Fibroblast of the conjunctiva (primary cell): ENCODE measurements around the gene IQCH.

Source experiments
- DNase-seq: peaks from one replicate; pipeline ENCODE4 v3.0.0-alpha.2; 2010; ENCODE audit warnings: low read depth

The IQCH gene

GRCh38 chr15:67254238-67255175, at the start of gene IQCH, which contains the start of gene AAGAB:
IQCH (plus strand) TSS chr15:67254786; CDS start chr15:67254897, 111 bp downstream.
AAGAB (minus strand) TSS chr15:67254661; CDS start chr15:67254631, 30 bp downstream.
- peak; percentile 93 for DNase-seq

DNA sequence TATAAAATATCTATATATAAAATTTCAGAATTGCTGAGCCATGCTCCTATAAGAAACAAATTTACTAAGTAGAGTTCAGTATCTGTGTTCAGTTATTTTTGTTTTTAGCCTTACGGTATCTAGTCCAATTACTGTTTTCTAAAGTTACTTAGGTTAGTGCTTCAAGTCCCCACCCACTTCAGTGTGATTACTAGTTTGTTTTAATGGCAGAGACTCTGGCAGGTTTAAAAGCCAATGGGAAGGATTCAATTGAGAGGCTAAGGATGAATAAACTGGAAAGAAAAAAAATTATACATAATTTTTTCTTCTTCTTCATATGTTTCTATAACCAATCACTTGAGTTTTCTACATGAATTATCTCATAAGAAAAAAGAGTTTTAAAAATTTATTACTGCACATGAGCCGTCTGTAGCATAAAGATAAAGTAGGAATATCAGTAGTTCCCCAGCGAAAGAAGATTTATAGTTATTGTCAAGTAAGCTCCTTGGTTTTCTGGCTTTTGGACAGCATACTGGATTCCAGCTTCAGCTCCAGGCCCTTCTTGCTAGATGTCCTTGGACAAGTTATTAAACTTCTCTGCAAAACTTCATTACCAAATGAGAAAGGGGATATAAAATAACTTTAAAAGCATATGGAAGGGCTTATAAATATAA, 46.9 kb upstream of the IQCH start:
- DNase-seq = no peak

DNA sequence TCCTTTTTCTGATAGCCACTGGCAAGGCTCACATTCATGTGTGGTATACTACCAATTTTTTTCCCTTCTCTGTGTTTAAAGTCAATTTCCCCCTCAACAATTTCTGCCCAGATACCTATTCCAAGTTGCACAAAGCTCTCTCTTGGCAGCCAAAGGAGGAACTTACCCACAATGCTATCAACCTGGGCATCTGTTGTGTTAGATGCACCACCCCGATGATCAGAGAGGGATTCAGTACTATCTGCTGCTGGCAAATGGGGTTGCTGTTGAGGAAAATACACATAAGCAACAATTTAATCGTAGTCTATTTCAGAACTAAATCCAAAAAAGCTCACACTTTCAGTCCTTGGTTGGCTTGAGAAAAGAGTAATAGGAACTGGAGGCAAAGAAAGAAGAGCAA, 46.2 kb upstream of the IQCH start:
- no peak for DNase-seq

GRCh38 chr15:67210555-67211168, 43.9 kb upstream of the IQCH start:
- no peak for DNase-seq

DNA sequence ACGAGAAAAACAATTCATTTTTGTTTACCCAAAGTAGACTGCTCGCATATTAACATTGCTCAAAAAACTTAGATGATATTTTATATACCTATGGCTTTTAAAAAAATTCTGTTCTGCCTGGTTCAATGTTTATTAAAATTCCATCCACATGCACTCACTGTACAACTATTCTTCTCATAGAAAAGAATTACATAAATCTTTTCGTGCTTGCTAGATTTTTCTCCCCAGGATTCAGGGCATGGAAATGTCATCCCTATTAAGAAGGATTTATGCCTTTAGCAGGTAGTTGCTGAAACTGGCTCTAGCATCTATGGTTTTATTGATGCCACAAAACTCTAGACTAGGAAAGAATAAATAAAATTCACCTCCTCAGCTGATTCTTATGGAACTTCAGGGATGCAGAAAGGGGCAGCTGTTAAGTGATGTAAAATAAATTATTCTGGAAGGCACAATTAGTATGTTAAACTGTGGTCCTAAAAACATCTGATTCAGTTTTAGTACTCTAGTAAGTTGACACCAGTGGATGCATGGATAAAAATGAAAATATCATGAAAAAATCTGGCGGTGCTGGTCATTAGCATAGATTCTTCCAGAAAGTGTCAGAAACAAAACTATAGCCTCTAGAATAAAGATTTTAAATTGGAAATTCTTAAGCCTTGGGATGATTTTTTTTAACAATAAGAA, 41.8 kb upstream of the IQCH start:
- DNase-seq = no peak

GRCh38 chr15:67215102-67215501, 39.5 kb upstream of the IQCH start:
- no peak for DNase-seq

DNA sequence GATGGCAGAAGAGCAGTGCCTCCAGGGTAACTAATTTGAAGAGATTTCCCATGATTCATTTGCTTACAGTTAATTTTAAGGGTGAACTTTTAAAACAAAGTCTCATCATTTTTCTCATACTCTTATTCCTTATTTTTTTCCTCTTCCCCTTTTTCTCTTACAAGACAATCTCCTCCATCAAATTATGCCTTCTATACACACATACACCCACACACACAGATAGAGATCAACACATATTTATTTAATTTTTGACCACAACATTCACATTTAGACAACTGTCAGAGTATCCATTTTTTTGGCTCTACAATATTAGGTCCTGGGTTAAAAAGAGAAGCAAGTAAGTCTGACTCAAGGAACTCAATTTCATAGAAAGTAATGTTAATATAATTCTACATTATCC, 37.7 kb upstream of the IQCH start:
- no peak for DNase-seq

DNA sequence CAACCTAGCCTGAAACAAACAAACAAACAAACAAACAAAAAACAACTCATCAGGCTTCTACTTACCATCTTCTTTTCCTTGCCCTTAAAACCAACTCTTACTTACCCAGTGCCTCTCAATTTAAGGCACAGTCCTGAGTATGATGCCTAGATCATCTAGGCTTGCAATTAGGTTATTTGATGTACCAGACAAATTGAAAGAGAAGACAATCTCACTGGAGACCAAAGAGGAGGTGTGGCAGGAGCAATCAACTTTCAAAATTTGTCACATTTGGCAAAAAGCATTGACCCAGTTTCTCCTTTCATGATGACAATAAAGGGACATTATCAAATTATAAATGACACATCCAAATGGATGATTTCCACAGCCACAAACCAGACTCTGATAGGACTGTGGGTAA, 36.2 kb upstream of the IQCH start:
- DNase-seq = no peak

- DNase-seq = no peak
Observed at GRCh38 chr15:67219288-67219687, 35.3 kb upstream of the IQCH start.

- DNase-seq = no peak
Observed at GRCh38 chr15:67224889-67225288, 29.7 kb upstream of the IQCH start.

- peak; percentile 6 for DNase-seq
Observed at GRCh38 chr15:67225336-67225735, 29.2 kb upstream of the IQCH start.

- no peak for DNase-seq
Observed at GRCh38 chr15:67227431-67227830, 27.2 kb upstream of the IQCH start.

DNA sequence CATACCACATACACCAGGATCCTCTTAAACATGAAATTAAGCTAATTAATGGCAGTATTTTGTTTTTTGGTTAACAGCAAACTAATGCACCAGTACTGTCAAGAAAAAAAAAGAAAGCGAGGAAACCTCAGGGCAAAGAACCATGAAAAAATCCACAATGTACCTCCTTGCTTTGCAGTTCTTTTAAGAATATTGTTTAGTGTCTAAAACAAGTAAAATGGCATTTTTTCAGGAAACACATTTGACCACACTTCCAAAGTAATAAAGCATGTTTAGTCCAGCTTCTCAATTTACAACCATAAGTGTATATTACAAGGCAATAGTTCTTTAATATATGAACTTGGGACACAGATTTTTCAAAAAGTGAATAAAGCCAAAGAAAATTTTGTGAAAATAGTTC, 26.7 kb upstream of the IQCH start:
- DNase-seq = no peak

GRCh38 chr15:67228286-67228685, 26.3 kb upstream of the IQCH start:
- DNase-seq = no peak

GRCh38 chr15:67230504-67230903, 24.1 kb upstream of the IQCH start:
- no peak for DNase-seq

DNA sequence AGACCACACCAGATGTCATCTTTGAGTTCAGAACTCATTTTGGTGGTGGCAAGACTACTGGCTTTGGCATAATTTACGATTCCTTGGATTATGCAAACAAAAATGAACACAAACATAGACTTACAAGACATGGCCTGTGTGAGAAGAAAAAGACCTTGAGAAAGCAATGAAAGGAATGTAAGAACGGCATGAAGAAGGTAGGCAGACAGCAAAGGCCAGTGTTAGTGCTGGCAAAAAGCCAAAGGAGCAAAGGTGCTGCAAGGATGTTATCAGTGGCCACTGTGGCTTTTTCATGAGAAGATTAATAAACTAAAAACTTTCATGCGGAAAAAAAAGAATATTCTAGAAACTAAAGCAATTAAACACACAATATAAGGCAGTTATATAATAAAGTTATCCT, 22.0 kb upstream of the IQCH start:
- DNase-seq = no peak

- DNase-seq = no peak
Observed at GRCh38 chr15:67240235-67241131, 14.1 kb upstream of the IQCH start.

GRCh38 chr15:67241132-67241855, 13.3 kb upstream of the IQCH start:
- no peak for DNase-seq

GRCh38 chr15:67242708-67243111, 11.9 kb upstream of the IQCH start:
- DNase-seq = no peak

DNA sequence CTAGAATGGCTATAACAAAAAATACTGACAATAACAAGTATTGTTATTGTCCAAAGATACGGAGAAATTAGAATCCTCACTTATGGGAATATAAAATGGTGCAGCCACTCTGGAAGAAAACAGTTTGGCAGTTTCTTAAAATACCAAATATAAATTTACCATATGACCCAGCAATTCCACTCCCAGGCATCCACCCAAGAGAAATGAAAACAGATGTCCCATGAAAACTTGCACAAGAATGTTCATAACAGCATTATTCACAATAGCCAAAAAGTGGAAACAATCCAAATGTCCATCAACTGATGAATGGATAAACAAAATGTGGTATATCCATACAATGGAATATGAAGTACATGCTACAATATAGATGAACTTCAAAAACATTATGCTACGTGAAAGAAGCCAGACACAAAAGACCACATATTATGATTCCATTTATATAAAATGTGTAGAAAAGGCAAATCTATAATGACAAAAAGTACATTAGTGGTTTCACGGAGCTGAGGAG, 9.6 kb upstream of the IQCH start:
- DNase-seq = peak; percentile 59
